Breast epithelium (tissue), 3 donors: ENCODE measurements around the gene ECT2.

Source experiments
- CTCF ChIP-seq, 3 donors: fragments of 450-650 bp; IDR thresholded peaks; one replicate each; pipeline ENCODE4 v1.5.1; 2016 to 2017; ENCODE audit warnings: antibody characterized with exemption in 3 of 3, mild to moderate bottlenecking in 3 of 3, moderate library complexity in 3 of 3
- POLR2A ChIP-seq: fragments of 450-650 bp; IDR thresholded peaks from one replicate; pipeline ENCODE4 v1.6.1; 2016; ENCODE audit warnings: antibody characterized with exemption, mild to moderate bottlenecking, moderate library complexity
- POLR2AphosphoS5 ChIP-seq, 3 donors: sonication (generic); formaldehyde crosslinking; IDR thresholded peaks; one replicate each; pipeline ENCODE4 v1.6.1; 2017; ENCODE audit warnings: antibody characterized with exemption in 3 of 3

- no peak for TF ChIP-seq CTCF (IDR thresholded peaks at IDR 0.05)
- no peak for TF ChIP-seq POLR2A
- no peak for TF ChIP-seq POLR2AphosphoS5 (IDR thresholded peaks at IDR 0.05)
These were observed 103.6 kb downstream of the ECT2 start for GRCh38 chr3:172853921-172854666.
